Type B pancreatic cell (in vitro differentiated cells): Measurements from ENCODE around the gene CSNK1G2. TPM values are rescaled to one million over a fixed set of nuclear protein-coding genes. Genes with fewer than 3 reads are reported as not detected.

Source experiments
- DNase-seq: peaks from one replicate; pipeline ENCODE4 v3.0.0; 2021; ENCODE audit warnings: mixed read lengths; ENCODE audit not compliant: unreplicated experiment; ENCODE audit errors: extremely low spot score
- H3K27ac Mint-ChIP-seq: 2 replicates; pipeline ENCODE4 v1.8.0; 2021; ENCODE audit warnings: mild to moderate bottlenecking, mixed read lengths
- H3K27me3 Mint-ChIP-seq: 2 replicates; pipeline ENCODE4 v1.8.0; 2021; ENCODE audit warnings: mixed read lengths
- H3K36me3 Mint-ChIP-seq: 2 replicates; pipeline ENCODE4 v1.8.0; 2021; ENCODE audit warnings: mixed read lengths
- H3K4me1 Mint-ChIP-seq: one replicate; pipeline ENCODE4 v1.8.0; 2021; ENCODE audit warnings: mixed read lengths; ENCODE audit not compliant: unreplicated experiment
- H3K4me3 Mint-ChIP-seq: 2 replicates; pipeline ENCODE4 v1.8.0; 2021; ENCODE audit warnings: mild to moderate bottlenecking, mixed read lengths
- H3K9me3 Mint-ChIP-seq: 2 replicates; pipeline ENCODE4 v1.8.0; 2021; ENCODE audit warnings: mixed read lengths
- CTCF ChIP-seq: fragments of 200-600 bp; sonication (generic); conservative IDR thresholded peaks from 2 replicates; pipeline ENCODE4 v1.5.0; 2021; ENCODE audit warnings: antibody characterized with exemption, mild to moderate bottlenecking
- total RNA-seq: library from RNA; stranded (reverse); gene quantifications from 2 replicates; pipeline ENCODE4 v1.2.1, GENCODE V29; 2021; ENCODE audit warnings: low replicate concordance

CSNK1G2 gene
- total RNA-seq, 1 donor from 2014 or later = 71.6 TPM

DNA sequence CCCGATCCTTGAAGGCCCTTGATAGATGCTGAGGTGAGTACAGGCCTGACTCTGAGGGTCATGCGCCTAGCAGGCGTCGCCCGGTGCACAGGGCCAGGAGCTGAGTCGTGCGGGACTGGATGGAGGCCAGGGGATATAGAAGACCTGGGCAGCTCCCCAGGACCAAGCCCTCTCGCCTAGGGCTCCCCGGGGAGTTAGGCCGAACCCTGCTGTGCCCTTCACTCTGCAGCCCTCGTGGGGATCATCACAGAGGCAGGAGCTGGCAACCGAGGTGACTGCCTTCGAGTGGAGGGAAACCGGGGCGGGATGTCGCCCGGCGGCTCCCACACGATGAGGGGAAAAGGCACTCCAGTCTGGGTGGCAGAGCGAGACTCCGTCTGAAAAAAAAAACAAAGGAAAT lies 11.7 kb downstream of the CSNK1G2 start:
- peaks cover 4% of the 10 kb centered on the region for H3K36me3 Mint-ChIP-seq
- no peaks in the 10 kb centered on the region for H3K27me3 Mint-ChIP-seq
- H3K9me3 Mint-ChIP-seq = no peaks in the 10 kb centered on the region
- no peak overlapping the region for H3K4me3 Mint-ChIP-seq
- peaks cover 9% of the 10 kb centered on the region for H3K4me1 Mint-ChIP-seq
- H3K27ac Mint-ChIP-seq = no peak overlapping the region
- TF ChIP-seq CTCF = no peak
- DNase-seq = no peak

DNA sequence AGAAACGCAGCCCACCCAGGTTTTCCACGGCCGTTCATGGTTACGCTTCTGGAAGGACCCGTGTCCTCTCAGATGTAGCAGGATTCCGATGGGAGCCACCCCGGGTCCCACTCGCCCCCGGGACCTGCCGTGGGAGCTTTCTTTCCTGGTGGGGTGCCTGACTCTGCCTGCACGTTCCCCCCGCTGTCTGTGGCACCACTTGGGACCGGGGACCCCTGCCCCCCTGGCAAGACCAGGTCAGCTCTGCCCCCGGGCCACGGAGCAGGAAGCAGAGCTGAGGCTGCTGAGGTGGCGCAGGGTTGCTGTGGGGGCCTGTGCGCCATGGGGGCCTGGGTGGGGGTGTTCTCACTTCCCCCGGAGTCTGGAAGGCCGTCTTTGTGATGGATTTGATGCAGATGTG lies 12.1 kb downstream of the CSNK1G2 start:
- Mint-ChIP-seq H3K9me3 (no peaks in the 10 kb centered on the region), H3K4me1 (peaks cover 9% of the 10 kb centered on the region), H3K4me3 (no peak overlapping the region), H3K36me3 (peaks cover 4% of the 10 kb centered on the region), H3K27me3 (no peaks in the 10 kb centered on the region), H3K27ac (no peak overlapping the region)
- no peak for DNase-seq
- TF ChIP-seq CTCF = no peak

DNA sequence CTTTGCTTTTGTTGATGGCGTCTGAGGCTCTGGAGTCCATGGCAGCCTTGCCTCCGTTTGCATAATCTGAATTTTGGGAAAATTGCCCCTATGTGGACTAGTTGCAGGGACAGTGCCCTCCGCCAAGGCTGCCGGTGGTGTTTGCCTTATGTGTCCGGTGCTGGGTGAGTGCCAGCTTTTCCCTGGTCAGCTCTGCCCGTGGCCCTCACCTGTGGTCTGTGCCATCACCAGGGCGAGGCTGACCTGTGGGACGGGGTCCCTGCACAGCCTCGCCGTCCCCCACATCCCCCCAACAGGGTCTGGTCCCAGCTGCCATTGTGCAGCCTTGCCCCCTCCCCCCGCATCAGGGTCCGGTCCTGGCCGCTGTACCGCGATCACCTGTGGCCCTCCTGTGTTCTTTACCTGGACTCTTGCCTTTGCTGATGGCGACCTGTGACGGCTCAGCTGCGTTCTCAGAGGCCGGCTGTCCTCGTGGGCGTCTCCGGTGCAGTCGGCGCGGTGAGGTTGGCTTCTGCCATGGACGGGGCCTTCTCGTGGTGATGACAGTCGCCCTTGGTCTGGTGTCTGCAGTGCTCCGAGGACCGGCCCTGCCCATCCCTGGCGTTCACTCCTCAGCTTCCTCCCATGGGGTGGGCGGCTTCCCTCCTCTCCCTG lies 12.6 kb downstream of the CSNK1G2 start:
- no peak overlapping the region for H3K27ac Mint-ChIP-seq
- no peak for TF ChIP-seq CTCF
- H3K4me1 Mint-ChIP-seq = peaks cover 7% of the 10 kb centered on the region

GRCh38 chr19:1954532-1954933 lies 13.6 kb downstream of the CSNK1G2 start:
- H3K4me1 Mint-ChIP-seq = peaks cover 4% of the 10 kb centered on the region
- no peak for TF ChIP-seq CTCF
- H3K27me3 Mint-ChIP-seq = no peaks in the 10 kb centered on the region
- H3K27ac Mint-ChIP-seq = no peak overlapping the region
- DNase-seq = no peak
- no peaks in the 10 kb centered on the region for H3K36me3 Mint-ChIP-seq
- H3K9me3 Mint-ChIP-seq = no peaks in the 10 kb centered on the region
- H3K4me3 Mint-ChIP-seq = no peak overlapping the region

More for the DNA sequence above, 12.6 kb downstream of the CSNK1G2 start:
- no peak overlapping the region for H3K4me3 Mint-ChIP-seq
- DNase-seq = no peak
- no peaks in the 10 kb centered on the region for H3K27me3 Mint-ChIP-seq
- peaks cover 4% of the 10 kb centered on the region for H3K36me3 Mint-ChIP-seq
- H3K9me3 Mint-ChIP-seq = no peaks in the 10 kb centered on the region

DNA sequence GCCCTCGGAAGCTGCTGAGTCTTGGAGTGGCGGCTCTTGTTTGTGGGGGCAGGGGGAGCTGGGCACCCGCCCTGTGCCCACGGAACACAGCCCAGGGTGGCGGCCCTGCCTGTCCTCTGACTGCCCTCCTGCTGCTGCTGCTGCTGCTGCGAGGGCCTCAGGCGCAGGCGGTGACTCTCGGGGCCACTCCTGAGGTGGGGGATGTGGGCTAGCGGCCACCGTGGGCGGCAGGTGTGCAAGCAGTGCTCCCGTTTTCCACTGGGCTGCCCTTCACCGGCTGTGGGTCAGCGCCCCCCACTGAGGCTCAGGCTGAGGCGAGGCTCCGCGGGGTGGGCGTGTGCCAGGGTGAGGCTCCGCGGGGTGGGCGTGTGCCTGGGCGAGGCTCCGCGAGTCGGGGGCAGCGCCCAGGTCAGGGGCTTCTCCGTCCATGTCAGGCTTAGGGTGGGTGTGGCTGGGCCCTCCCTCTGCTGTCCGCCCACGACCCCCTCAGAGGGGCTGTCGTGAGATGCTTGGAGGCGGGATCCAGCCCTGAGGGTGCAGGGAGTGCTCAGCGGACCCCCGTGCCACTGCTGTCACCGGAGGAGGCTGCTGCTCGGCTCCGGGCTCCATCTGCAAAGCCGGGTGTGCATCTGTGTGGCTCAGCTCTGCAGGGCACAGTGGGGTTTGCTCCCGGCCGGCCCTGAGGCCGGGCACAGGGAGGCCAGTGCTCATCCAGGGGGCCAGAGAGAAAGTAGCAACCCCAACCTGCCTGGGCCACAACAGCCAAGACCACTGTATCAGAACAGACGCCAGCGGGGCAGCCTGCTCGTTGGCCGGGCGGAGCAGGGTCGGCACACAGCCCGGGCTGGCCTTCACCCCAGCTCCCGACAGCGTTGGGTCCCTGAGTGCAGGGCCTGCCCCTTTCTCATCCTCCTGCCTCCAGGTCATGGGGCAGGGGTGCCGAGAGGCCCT lies 14.5 kb downstream of the CSNK1G2 start:
- H3K4me1 Mint-ChIP-seq = peaks cover 4% of the 10 kb centered on the region
- no peaks in the 10 kb centered on the region for H3K36me3 Mint-ChIP-seq
- TF ChIP-seq CTCF = no peak
- no peaks in the 10 kb centered on the region for H3K9me3 Mint-ChIP-seq
- H3K27me3 Mint-ChIP-seq = no peaks in the 10 kb centered on the region
- H3K27ac Mint-ChIP-seq = no peak overlapping the region
- no peak overlapping the region for H3K4me3 Mint-ChIP-seq
- DNase-seq = no peak
